ENCODE results near the gene EMC9.

The EMC9 gene

GRCh38 chr14:24149302-24149969, 8.0 kb upstream of the EMC9 start:
- no peak for DNase-seq (ENCODE audit: low spot score)

GRCh38 chr14:24147761-24148428, 6.5 kb upstream of the EMC9 start:
- DNase-seq (ENCODE audit: low spot score): no peak

- peak; percentile 100 for DNase-seq (ENCODE audit: low spot score)
Measured at GRCh38 chr14:24146978-24147760, 5.8 kb upstream of the EMC9 start, which contains the start of gene RNF31. Gene RNF31, plus strand, starts transcription at chr14:24147498. Its CDS starts 201 bp downstream, at chr14:24147699.

- DNase-seq (ENCODE audit: low spot score): peak; percentile 94
Measured at GRCh38 chr14:24146453-24146977, 5.1 kb upstream of the EMC9 start, which contains the start of gene PSME2. Gene PSME2, minus strand, starts transcription at chr14:24146610. Its CDS starts 29 bp downstream, at chr14:24146581.

- DNase-seq (ENCODE audit: low spot score): no peak
Measured at GRCh38 chr14:24145690-24146452, 4.5 kb upstream of the EMC9 start.

GRCh38 chr14:24145219-24145618, 3.8 kb upstream of the EMC9 start:
- DNase-seq (ENCODE audit: low spot score): no peak

- DNase-seq (ENCODE audit: low spot score): no peak
Measured at GRCh38 chr14:24144451-24144850, 3.1 kb upstream of the EMC9 start.

GRCh38 chr14:24143511-24143910, 2.1 kb upstream of the EMC9 start:
- DNase-seq (ENCODE audit: low spot score): no peak

GRCh38 chr14:24139272-24139934, 2.0 kb downstream of the EMC9 start:
- no peak for DNase-seq (ENCODE audit: low spot score)

- DNase-seq (ENCODE audit: low spot score): no peak
Measured at GRCh38 chr14:24138396-24139271, 2.8 kb downstream of the EMC9 start.

GRCh38 chr14:24137529-24138395, 3.6 kb downstream of the EMC9 start:
- no peak for DNase-seq (ENCODE audit: low spot score)

GRCh38 chr14:24136684-24137528, 4.5 kb downstream of the EMC9 start:
- no peak for DNase-seq (ENCODE audit: low spot score)

GRCh38 chr14:24135834-24136683, 5.3 kb downstream of the EMC9 start, which contains the start of gene PSME1:
Gene PSME1, plus strand, starts transcription at chr14:24136194. Its CDS starts 69 bp downstream, at chr14:24136263.
- peak; percentile 97 for DNase-seq (ENCODE audit: low spot score)

GRCh38 chr14:24135584-24135833, 5.9 kb downstream of the EMC9 start:
- no peak for DNase-seq (ENCODE audit: low spot score)

- no peak for DNase-seq (ENCODE audit: low spot score)
Measured at GRCh38 chr14:24133735-24134134, 7.7 kb downstream of the EMC9 start.

GRCh38 chr14:24132976-24133375, 8.4 kb downstream of the EMC9 start:
- DNase-seq (ENCODE audit: low spot score): no peak

GRCh38 chr14:24132061-24132685, 9.2 kb downstream of the EMC9 start:
- DNase-seq (ENCODE audit: low spot score): no peak
